GM19397 (cell line): ENCODE measurements around the gene AMDHD2.
"Not testable (repeated sequence)": the region's sequence is repeated elsewhere in the genome, so short reads cannot be mapped to it uniquely, and the experiment has no call there.

Experiments
- ATAC-seq: cut with Tn5 transposase; IDR thresholded peaks from one replicate; pipeline ENCODE4 v1.9.1; 2021; ENCODE audit warnings: mild to moderate bottlenecking, moderate library complexity; ENCODE audit not compliant: unreplicated experiment

Gene AMDHD2

DNA sequence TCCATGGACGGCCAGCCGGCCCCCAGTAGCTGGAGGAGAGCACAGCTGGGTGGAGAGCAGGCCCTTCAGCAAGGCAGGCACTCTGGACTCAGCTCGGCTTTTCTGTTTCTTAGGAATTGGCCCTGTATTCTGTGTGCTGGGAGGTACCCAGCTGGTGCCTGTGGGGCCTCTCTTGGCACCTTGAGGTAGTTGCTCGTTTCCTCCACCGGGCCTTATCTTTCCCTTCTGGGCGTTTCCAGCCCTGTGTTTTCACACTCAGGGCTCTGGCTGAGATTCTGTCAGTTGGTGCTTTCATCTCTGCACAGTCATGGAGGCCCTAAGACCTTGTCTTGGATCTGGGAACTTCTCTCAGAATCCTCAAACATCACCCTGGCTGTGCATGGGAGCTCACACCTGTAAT lies 47.3 kb downstream of the AMDHD2 start:
- not testable (repeated sequence) for ATAC-seq

DNA sequence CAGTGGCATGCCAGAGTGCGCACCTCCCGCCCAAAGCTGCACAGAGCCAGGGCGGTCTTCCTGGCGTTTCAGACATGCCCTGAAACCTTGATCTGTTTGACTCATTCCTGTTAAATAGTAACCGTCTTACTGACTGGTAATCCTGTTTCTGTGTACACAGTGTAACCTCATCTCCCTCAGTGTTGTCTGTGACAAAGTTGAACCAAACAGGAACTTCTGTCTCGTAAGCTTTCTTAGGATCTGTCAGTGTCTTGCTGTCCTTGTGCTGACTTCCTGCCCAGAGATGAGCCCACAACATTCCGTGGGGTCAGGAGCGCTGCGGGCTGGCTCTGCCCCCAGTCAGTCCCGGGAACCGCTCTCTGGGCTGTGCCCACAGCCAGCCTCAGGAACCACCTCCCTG lies 48.4 kb downstream of the AMDHD2 start:
- not testable (repeated sequence) for ATAC-seq

DNA sequence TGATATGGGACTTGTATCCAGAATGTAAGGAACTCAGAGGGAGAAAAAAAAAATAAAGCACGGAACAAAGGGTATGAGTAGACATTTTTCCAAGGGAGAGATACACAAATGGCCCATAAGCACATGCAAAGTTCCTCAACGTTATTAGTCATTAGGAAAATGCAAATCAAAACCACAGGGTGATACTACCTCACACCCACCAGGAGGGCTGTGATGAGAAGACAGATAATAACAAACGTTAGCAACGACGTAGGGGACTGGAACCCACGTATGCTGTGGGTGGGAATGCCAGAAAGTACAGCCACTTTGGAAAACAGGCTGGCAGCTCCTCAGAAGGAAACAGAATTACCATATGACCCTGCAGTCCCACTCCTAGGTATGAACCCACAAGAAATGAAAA lies 52.5 kb downstream of the AMDHD2 start:
- not testable (repeated sequence) for ATAC-seq

GRCh38 chr16:2575839-2576238 lies 55.7 kb downstream of the AMDHD2 start:
- not testable (repeated sequence) for ATAC-seq

- ATAC-seq, result not testable (repeated sequence)
These were observed 56.9 kb downstream of the AMDHD2 start for GRCh38 chr16:2577044-2577443.

DNA sequence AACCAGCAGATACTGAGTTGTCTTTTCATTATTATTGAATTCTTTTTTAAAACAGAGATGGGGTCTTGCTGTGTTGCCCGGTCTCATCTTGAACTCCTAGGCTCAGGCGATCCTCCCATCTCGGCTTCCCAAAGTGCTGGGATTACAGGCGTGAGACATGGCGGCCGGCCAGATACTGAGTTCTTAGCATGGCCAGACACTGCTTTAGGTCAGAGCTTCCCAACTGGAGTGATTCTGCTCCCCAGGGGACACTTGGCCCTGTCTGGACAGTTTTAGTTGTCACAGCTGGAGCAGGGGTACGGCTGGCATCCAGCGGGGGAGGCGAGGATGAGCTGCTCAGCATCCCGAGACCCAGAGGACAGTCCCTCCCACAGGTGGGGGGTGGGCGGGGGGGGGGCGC lies 58.7 kb downstream of the AMDHD2 start:
- not testable (repeated sequence) for ATAC-seq

DNA sequence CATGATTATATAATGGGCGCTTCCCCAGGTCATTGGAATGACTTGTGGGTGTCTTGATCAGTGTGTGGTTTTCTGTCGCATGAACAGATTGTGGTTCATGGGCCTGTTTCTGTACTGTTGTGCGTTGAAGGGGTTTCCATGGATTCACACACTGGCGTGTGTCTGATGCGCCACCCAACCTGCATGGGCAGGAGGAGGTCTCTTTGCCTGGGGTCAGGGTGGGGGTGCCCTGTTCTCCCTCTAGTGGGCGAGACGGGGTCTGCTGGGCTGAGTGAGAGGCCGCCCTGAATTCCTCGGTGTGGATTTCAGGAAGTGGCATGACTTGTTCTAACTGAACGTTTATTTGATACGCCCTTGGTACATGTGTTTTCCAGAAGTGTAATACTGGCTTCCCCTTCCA lies 60.0 kb downstream of the AMDHD2 start:
- ATAC-seq, result not testable (repeated sequence)

DNA sequence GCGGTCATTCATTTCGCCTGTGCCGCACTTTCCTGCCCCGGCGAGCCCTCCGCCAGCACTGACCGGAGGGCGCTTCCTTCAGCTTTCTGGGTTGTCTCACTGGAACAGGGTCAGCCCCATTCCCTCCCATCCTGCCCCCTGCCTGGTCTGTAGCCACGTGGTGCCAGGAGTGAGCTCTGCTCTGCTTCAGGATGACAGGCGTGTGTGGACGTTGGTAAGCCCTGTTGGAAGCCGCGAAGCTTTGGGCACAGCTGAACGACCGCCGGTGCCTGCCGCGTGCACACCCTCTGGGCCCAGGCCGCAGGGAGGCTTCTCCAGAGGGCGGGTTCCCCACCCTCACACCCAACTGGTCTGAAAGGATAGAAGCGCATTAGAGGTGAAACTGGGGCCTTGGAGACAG lies 60.6 kb downstream of the AMDHD2 start:
- not testable (repeated sequence) for ATAC-seq
